ENCODE data around the gene CABP4. TPM values are rescaled to one million over a fixed set of nuclear protein-coding genes. Genes with fewer than 3 reads are reported as not detected.

Gene CABP4
- total RNA-seq, 1 experiment from 2014 or later, result 24.8 TPM

DNA sequence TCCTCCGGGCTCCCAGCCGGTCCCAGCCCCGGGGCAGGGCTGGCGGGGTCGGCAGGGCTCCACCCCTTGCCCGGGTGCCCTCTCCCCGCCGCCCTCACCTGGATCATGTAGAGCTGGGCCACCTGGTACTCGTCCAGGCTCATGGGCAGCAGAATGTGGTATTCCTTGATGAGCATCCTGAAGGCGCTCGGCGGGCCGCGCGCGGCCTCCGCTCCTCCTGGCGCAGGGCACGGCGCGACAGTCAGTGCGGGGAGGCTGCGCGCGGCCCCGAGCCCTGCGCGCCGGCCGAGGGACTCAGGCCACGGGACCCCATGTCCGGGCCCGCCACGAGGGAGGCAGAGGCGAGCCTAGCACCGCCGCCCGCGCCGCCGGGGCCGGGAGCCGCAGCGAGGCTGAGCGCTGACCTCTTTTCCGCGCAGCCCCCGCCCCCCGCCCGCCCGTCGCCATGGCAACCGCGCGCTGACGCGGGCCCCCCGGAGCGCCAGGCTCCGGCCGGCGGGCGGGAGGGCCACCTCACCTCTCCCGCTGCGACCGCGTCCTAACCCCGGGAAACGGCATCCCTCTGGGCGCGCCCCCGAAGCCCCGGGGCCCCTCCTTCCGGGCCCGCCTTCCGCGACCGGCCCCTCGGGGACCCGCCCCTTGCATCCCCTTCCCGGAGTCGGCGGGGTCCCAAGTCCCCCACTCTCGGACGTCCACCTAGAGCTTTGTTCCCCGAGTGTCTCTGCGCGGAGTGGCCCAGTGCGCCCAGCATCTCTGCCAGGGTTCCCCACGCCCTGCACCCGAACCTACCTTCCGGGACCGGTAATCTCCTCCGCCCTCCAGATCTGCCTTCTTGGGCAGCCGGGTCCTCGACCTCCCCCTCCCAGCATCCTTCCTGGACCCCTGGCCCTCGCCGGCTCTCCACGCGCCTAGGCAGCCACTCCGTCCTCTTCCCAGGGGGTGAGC lies 49.1 kb downstream of the CABP4 start:
- peaks cover 24% of the 10 kb centered on the region for H3K4me1 Mint-ChIP-seq (ENCODE audit: low read depth, unreplicated experiment)
- DNase-seq, result peak; percentile 36
- peak overlapping the region; percentile 91 for H3K4me3 Mint-ChIP-seq (ENCODE audit: low read depth, unreplicated experiment)
- peaks cover 73% of the 10 kb centered on the region for H3K36me3 Mint-ChIP-seq (ENCODE audit: insufficient read depth, unreplicated experiment)
- H3K27me3 Mint-ChIP-seq (ENCODE audit: unreplicated experiment), result no peaks in the 10 kb centered on the region
- H3K27ac Mint-ChIP-seq (ENCODE audit: unreplicated experiment), result peak overlapping the region; percentile 88
- no TSS peak for BruUV-seq (replicated peaks)
- H3K9me3 Mint-ChIP-seq (ENCODE audit: low read depth, unreplicated experiment), result no peaks in the 10 kb centered on the region
- intact Hi-C loops (cut with micrococcal nuclease; ENCODE audit: unreplicated experiment), result loop anchor here (10.0 kb wide), 2 partner anchors 79 to 149 kb away; partner anchors contain the start of genes POLD4 and RPS6KB2
- CTCF ChIA-PET, result interaction anchor here (1.9 kb wide), 1 partner anchor 103 kb away, joined by 4 read pairs; the partner anchor contains the start of gene PPP1CA
- TF ChIP-seq, protein P1, sequence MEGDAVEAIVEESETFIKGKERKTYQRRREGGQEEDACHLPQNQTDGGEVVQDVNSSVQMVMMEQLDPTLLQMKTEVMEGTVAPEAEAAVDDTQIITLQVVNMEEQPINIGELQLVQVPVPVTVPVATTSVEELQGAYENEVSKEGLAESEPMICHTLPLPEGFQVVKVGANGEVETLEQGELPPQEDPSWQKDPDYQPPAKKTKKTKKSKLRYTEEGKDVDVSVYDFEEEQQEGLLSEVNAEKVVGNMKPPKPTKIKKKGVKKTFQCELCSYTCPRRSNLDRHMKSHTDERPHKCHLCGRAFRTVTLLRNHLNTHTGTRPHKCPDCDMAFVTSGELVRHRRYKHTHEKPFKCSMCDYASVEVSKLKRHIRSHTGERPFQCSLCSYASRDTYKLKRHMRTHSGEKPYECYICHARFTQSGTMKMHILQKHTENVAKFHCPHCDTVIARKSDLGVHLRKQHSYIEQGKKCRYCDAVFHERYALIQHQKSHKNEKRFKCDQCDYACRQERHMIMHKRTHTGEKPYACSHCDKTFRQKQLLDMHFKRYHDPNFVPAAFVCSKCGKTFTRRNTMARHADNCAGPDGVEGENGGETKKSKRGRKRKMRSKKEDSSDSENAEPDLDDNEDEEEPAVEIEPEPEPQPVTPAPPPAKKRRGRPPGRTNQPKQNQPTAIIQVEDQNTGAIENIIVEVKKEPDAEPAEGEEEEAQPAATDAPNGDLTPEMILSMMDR (IDR thresholded peaks at IDR 0.05; ENCODE audit: unreplicated experiment), result no peak

DNA sequence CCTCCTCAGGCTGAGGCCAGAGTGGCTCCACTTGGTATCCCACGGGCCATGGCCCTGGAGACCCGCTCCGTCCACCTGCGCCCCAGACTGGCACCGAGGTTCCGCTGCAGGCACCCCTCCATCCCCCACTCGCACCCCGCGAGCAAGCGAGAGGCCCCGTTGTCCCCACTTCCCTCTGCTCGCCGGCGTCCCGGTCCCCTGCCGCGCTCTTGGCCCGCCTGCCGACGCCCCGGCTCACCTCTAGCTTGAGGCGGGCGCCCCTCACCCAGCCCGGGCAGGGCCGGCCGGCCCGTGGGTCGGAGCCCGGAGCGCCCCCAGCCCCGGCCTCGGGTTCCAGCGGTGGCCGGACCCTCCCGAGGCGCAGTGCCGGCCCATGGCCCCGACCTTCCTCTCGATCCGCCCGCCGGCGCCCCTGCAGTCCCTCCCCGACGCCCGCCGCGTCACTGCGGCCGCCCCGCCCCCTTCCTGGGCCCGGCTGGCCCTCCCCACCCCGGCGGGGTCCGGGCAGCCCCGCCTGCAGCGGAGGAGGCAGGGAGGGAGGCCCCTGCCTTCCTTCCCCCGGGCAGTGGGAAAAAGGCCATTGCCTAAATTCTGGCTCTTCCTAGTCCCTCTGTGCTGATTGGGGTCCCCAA lies 49.9 kb downstream of the CABP4 start, which contains the start of gene PITPNM1:
TSS of gene PITPNM1 (minus strand) at position 414 of the 632 bp plus-strand sequence. CDS start 1,183 bp downstream, outside the sequence.
- intact Hi-C loops (cut with micrococcal nuclease; ENCODE audit: unreplicated experiment), result loop anchor here (10.0 kb wide), 2 partner anchors 80 to 150 kb away; partner anchors contain the start of genes POLD4 and RPS6KB2
- CTCF ChIA-PET, result interaction anchor here (0.9 to 1.9 kb wide), 4 partner anchors 22 to 151 kb away, joined by 3 to 4 read pairs (median 3); partner anchors contain the start of genes AIP, POLD4, PPP1CA and RAD9A
- H3K4me3 Mint-ChIP-seq (ENCODE audit: low read depth, unreplicated experiment), result peak within 1 kb of the TSS; percentile 91
- TF ChIP-seq, protein P1 (IDR thresholded peaks at IDR 0.05; ENCODE audit: unreplicated experiment), result no peak
- BruUV-seq (replicated peaks), result no TSS peak
- peak; percentile 81 for DNase-seq
- H3K36me3 Mint-ChIP-seq (ENCODE audit: insufficient read depth, unreplicated experiment), result peaks cover 75% of the 10 kb centered on the region
- peaks cover 24% of the 10 kb centered on the region for H3K4me1 Mint-ChIP-seq (ENCODE audit: low read depth, unreplicated experiment)
- H3K27me3 Mint-ChIP-seq (ENCODE audit: unreplicated experiment), result no peaks in the 10 kb centered on the region
- peak within 1 kb of the TSS; percentile 97 for H3K27ac Mint-ChIP-seq (ENCODE audit: unreplicated experiment)
- no peaks in the 10 kb centered on the region for H3K9me3 Mint-ChIP-seq (ENCODE audit: low read depth, unreplicated experiment)

DNA sequence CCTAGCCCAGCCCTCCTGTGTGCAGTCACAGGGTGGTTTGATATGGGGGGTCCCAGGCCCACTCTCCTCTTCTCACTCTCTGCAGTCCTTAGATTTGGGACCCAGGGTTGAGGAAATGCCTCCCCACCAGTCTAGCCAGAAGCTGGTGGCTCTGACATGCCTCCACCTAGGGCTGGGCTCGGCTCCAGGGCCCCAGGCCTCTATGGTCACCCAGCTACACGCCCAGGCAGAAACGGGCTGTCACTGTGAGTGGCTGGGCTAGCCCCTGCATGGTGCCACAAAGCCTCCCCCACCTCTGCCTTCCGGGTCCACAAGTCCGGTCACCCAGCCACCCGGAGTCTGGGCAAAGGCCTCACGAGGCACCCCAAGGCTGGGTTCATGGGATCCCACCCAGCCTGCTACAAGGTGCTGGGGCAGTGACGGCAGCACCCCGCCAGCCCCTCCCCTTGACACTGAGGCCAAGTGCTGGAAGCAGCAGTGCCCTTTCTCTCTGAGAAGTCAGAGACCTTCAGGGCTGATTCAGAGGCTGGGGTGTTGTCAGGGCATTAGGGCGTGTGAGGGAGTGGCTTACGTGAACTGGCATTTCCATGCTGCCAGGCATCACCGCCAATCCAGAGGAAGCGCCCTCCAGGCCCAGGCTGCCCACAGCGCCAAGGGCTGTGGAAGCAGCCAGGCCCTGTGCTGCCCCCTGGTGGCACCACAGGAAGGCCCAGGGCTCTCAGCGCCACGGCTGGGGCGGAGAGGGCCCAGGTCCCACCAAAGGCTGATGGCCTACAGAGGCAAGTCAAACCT lies 50.6 kb downstream of the CABP4 start:
- H3K36me3 Mint-ChIP-seq (ENCODE audit: insufficient read depth, unreplicated experiment), result peaks cover 68% of the 10 kb centered on the region

More for the DNA sequence above, 50.6 kb downstream of the CABP4 start:
- Mint-ChIP-seq H3K27ac (ENCODE audit: unreplicated experiment) (peak overlapping the region; percentile 97), H3K4me3 (ENCODE audit: low read depth, unreplicated experiment) (peak overlapping the region; percentile 91), H3K4me1 (ENCODE audit: low read depth, unreplicated experiment) (peaks cover 27% of the 10 kb centered on the region), H3K27me3 (ENCODE audit: unreplicated experiment) (peaks cover 5% of the 10 kb centered on the region), H3K9me3 (ENCODE audit: low read depth, unreplicated experiment) (no peaks in the 10 kb centered on the region)
- DNase-seq, result peak; percentile 96
- TF ChIP-seq, protein P1 (IDR thresholded peaks at IDR 0.05; ENCODE audit: unreplicated experiment), result peak; percentile 92
- CTCF ChIA-PET, result interaction anchor here (0.9 to 1.9 kb wide), 4 partner anchors 23 to 152 kb away, joined by 3 to 4 read pairs (median 3); partner anchors contain the start of genes AIP, POLD4, PPP1CA and RAD9A
- no TSS peak for BruUV-seq (replicated peaks)
- intact Hi-C loops (cut with micrococcal nuclease; ENCODE audit: unreplicated experiment), result loop anchor here (2.0 to 10.0 kb wide), 3 partner anchors 77 to 151 kb away; partner anchors contain the start of genes GSTP1, POLD4 and RPS6KB2
